GM06990 (cell line): ENCODE measurements around the gene HOXD12.

ENCODE experiments used
- DNase-seq: peaks from one replicate; pipeline ENCODE4 v3.0.0-alpha.2; 2011; ENCODE audit not compliant: insufficient read length; ENCODE audit errors: extremely low read depth
- H3K27me3 ChIP-seq: replicated peaks from 2 replicates; pipeline ENCODE4 v1.6.0; 2011; ENCODE audit warnings: low read length; ENCODE audit not compliant: control insufficient read depth, insufficient read depth
- H3K36me3 ChIP-seq: 2 replicates; pipeline ENCODE4 v1.5.1; 2011; ENCODE audit warnings: low read length; ENCODE audit not compliant: control insufficient read depth, insufficient read depth
- H3K4me3 ChIP-seq: replicated peaks from 2 replicates; pipeline ENCODE4 v1.5.1; 2011; ENCODE audit warnings: low read depth, mild to moderate bottlenecking, control low read depth, low read length
- TF ChIP-seq, protein P1 (sequence below): IDR thresholded peaks from 2 replicates; pipeline ENCODE4 v1.5.1; 2011; ENCODE audit warnings: low read length, control low read depth, mild to moderate bottlenecking, inconsistent platforms; ENCODE audit not compliant: insufficient read depth, poor library complexity, severe bottlenecking

HOXD12 gene

DNA sequence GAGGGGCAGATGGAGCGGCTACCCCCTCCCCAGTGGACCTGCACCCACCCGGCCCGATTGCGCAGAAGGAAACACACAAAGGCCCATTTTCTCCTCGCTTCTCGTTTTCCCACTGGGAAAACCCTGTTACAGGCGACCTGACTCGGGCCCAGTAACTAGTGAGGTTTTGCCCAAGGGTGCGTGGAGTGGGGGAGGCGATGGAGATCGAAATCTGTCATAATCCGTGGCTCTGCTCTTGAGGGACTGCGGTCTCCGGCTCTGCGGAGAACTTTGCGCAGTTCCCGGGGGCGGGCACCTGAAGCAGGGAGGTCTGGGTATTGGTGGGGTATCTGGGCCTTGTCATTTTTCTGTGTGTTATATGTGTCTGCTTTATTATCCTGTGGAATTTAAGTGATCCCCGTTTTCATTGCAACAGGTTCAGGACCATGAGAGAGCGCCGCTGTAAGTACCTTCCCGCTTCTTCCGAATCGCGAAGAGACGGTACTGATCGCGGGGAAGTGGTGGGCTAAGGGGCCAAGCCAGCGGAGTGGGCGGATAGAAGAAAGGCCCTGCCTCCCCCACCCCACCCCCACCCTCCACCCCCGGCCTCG, 47.7 kb downstream of the HOXD12 start:
- TF ChIP-seq, protein P1, sequence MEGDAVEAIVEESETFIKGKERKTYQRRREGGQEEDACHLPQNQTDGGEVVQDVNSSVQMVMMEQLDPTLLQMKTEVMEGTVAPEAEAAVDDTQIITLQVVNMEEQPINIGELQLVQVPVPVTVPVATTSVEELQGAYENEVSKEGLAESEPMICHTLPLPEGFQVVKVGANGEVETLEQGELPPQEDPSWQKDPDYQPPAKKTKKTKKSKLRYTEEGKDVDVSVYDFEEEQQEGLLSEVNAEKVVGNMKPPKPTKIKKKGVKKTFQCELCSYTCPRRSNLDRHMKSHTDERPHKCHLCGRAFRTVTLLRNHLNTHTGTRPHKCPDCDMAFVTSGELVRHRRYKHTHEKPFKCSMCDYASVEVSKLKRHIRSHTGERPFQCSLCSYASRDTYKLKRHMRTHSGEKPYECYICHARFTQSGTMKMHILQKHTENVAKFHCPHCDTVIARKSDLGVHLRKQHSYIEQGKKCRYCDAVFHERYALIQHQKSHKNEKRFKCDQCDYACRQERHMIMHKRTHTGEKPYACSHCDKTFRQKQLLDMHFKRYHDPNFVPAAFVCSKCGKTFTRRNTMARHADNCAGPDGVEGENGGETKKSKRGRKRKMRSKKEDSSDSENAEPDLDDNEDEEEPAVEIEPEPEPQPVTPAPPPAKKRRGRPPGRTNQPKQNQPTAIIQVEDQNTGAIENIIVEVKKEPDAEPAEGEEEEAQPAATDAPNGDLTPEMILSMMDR = no peak
- Histone ChIP-seq H3K27me3 (peaks cover 2% of the 10 kb centered on the region; the same call in 1 of the 2 replicates), H3K4me3 (no peak overlapping the region), H3K36me3 (no peaks in the 10 kb centered on the region)
- DNase-seq = no peak

DNA sequence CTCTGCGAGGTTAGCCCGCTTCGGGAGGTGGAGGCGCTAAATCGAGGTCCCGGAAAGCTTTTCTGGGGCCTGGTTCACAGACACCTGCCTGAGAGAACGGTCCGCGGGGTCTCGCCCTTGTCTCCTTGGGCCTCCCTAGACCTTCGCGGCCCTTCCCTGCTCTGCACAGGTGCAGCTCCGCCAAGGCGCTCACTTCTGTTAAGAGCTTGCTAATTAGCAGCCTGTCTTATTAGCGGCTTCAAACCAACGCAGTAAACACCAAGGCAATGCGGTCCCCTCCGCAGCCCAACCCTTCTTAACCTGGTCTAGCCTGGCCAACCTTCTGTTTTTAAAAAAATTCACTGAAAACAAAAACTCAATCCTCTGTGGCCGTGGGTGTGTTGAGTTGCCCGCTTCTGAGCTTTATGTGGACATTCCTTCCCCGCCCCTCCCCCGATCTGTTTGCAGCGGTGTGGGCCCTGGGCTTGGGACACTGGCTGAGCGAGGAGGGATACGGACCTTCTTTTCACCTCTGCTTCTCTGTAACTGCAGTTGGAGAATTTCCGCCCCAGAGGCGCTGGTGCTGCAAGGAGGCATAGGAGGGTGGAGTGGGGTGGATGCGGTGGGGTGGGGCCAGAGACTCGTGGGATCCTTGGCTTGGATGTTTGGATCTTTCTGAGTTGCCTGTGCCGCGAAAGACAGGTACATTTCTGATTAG, 48.4 kb downstream of the HOXD12 start:
- Histone ChIP-seq H3K36me3 (no peaks in the 10 kb centered on the region), H3K27me3 (peaks cover 2% of the 10 kb centered on the region; the same call in 1 of the 2 replicates), H3K4me3 (no peak overlapping the region)
- TF ChIP-seq, protein P1 = no peak
- no peak for DNase-seq

DNA sequence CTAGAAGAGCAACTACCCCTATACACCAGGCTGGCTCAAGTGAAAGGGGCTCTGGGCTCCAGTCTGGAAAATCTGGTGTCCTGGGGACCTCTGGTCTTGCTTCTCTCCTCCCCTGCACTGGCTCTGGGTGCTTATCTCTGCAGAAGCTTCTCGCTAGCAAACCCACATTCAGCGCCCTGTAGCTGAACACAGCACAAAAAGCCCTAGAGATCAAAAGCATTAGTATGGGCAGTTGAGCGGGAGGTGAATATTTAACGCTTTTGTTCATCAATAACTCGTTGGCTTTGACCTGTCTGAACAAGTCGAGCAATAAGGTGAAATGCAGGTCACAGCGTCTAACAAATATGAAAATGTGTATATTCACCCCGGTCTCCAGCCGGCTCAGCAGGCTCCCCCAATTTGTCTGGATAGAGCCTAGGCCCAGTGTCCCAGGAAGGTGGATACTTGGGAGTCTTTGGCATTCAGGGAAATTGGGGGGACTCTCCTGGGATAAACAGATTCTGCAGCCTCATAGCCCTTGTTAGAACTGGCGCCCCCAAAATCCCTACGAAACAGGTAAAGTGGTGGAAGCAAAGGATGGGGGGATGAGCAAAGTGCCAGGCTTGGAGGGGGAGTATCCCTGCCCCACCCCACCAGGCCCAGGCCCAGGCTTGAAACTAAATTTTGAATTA, 49.3 kb downstream of the HOXD12 start:
- peaks cover 2% of the 10 kb centered on the region; the same call in 1 of the 2 replicates for H3K27me3 ChIP-seq

DNA sequence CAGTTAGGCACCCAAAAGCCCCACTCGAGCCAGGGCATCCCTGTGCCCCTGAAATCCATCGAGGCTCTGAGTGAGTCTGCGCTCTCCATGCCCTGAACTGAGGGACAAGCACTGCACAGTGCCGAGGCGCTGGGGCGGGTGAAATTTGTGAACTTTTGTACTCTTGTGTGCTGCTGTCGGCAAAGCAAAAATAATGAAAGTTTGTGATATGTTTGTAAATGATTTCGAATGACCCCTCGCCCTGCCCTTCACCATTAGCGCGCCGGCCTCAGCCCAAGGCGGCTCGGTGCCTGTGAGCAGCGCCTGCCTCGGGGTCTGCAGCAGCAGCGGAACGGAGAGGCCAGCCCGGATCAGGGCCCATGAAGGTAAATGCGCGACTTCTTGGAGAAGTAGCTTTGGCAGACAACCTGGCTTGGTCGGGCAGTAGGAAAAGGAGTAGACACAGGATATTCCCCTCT, 49.9 kb downstream of the HOXD12 start:
- no peak for DNase-seq
- no peak overlapping the region for H3K4me3 ChIP-seq
- H3K36me3 ChIP-seq = no peaks in the 10 kb centered on the region
- H3K27me3 ChIP-seq = peaks cover 2% of the 10 kb centered on the region; the same call in 1 of the 2 replicates
- TF ChIP-seq, protein P1 = no peak

More for the DNA sequence above, 49.3 kb downstream of the HOXD12 start:
- Histone ChIP-seq H3K36me3 (no peaks in the 10 kb centered on the region), H3K4me3 (no peak overlapping the region)
- TF ChIP-seq, protein P1 = no peak
- DNase-seq = no peak

DNA sequence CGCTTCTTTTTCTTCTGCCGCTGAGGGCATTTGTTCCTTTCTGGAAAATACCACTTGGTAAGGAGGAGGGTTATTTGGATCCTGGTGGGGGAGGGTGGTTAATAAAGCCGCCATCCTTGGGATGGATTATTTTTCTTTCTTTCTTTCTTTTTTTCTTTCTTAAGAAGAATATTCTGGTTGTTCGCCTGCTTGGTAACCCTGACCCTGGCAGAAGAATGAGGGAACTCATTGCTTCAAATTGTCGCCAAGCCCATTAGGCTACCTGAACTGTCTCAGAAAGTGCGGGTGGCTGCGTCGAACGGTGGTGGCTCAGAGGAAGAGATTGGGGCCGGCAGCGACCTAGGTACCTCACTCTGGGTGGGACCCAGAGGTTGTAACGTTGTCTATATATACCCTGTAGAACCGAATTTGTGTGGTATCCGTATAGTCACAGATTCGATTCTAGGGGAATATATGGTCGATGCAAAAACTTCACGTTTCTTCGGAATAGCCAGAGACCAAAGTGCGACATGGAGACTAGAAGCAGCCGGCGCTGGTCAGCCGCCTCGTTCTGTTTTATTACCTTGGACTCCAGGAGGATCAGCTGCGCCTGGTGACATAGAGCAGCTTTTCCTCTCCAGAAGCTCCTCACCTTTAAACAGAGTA, 50.5 kb downstream of the HOXD12 start:
- no peak for DNase-seq
- Histone ChIP-seq H3K4me3 (no peak overlapping the region), H3K27me3 (peaks cover 2% of the 10 kb centered on the region; the same call in 1 of the 2 replicates), H3K36me3 (no peaks in the 10 kb centered on the region)
- TF ChIP-seq, protein P1 = no peak
